Activated CD8-positive, alpha-beta T cell treated with anti-CD3 and anti-CD28 coated beads for 36 hours (primary cell): ENCODE data around the gene KNTC1. TPM values are rescaled to one million over a fixed set of nuclear protein-coding genes. Genes with fewer than 3 reads are reported as not detected.
A peak's percentile ranks its signal among the peaks of the same experiment; 100 is the strongest.

Source experiments
- ATAC-seq: fragments of 200-7000 bp; cut with Tn5 transposase; one replicate; pipeline ENCODE4 v1.10.0; 2021; ENCODE audit warnings: mild to moderate bottlenecking, moderate library complexity
- CTCF ChIA-PET: fragments of 350-600 bp; sonication (Branson Sonifier 250); formaldehyde crosslinking; loops from one replicate; lab custom pipeline; 2021; ENCODE audit warnings: antibody characterized with exemption; lab: Charles Lee
- POLR2A ChIA-PET: fragments of 350-600 bp; sonication (Branson Sonifier 250); formaldehyde crosslinking; loops from one replicate; lab custom pipeline; 2021; ENCODE audit warnings: antibody characterized with exemption; lab: Charles Lee
- DNase-seq: peaks from one replicate; pipeline ENCODE4 v3.0.0-alpha.2; 2020
- H3K27ac Mint-ChIP-seq: one replicate; pipeline ENCODE4 v1.8.0; 2021; ENCODE audit warnings: mild to moderate bottlenecking, mixed read lengths
- H3K27me3 Mint-ChIP-seq: one replicate; pipeline ENCODE4 v1.8.0; 2021; ENCODE audit warnings: mixed read lengths
- H3K36me3 Mint-ChIP-seq: one replicate; pipeline ENCODE4 v1.8.0; 2021; ENCODE audit warnings: low read depth, mixed read lengths
- H3K4me1 Mint-ChIP-seq: one replicate; pipeline ENCODE4 v1.8.0; 2021; ENCODE audit warnings: low read depth, mixed read lengths
- H3K4me3 Mint-ChIP-seq: one replicate; pipeline ENCODE4 v1.8.0; 2021; ENCODE audit warnings: mild to moderate bottlenecking, moderate library complexity, mixed read lengths
- H3K9me3 Mint-ChIP-seq: one replicate; pipeline ENCODE4 v1.8.0; 2021; ENCODE audit warnings: mixed read lengths
- CTCF ChIP-seq: fragments of 200-600 bp; IDR thresholded peaks from one replicate; pipeline ENCODE4 v1.8.0; 2022; ENCODE audit warnings: antibody characterized with exemption, mild to moderate bottlenecking
- intact Hi-C: fragments of 100-400 bp; cut with micrococcal nuclease; formaldehyde crosslinking; loops from one replicate; pipeline ENCODE4 v1.10.0; 2022
- total RNA-seq, 2 experiments: library from RNA; stranded (reverse); gene quantifications; one replicate each; pipeline ENCODE4 v1.2.3, GENCODE V29; 2021

The KNTC1 gene
- total RNA-seq, 2 experiments from 2014 or later, result 128 to 129 TPM

GRCh38 chr12:122499991-122500684 lies 26.9 kb upstream of the KNTC1 start:
- DNase-seq (peak; percentile 73), ATAC-seq (peak; percentile 1)
- CTCF ChIA-PET, result interaction anchor here (1.1 to 2.6 kb wide), 10 partner anchors 9 to 144 kb away, joined by 3 to 16 read pairs (median 4); no protein-coding TSS in a partner anchor
- Mint-ChIP-seq H3K4me3 (peak overlapping the region; percentile 99), H3K4me1 (peaks cover 30% of the 10 kb centered on the region), H3K36me3 (peaks cover 51% of the 10 kb centered on the region), H3K9me3 (no peaks in the 10 kb centered on the region), H3K27me3 (no peaks in the 10 kb centered on the region), H3K27ac (peak overlapping the region; percentile 97)
- intact Hi-C loops, result no loop called here
- POLR2A ChIA-PET, result interaction anchor here (0.6 to 9.1 kb wide), 25 partner anchors 9 to 1598 kb away, joined by 3 to 179 read pairs (median 4); partner anchors contain the start of genes DENR, KNTC1, MPHOSPH9 and RSRC2
- TF ChIP-seq CTCF, result no peak

DNA sequence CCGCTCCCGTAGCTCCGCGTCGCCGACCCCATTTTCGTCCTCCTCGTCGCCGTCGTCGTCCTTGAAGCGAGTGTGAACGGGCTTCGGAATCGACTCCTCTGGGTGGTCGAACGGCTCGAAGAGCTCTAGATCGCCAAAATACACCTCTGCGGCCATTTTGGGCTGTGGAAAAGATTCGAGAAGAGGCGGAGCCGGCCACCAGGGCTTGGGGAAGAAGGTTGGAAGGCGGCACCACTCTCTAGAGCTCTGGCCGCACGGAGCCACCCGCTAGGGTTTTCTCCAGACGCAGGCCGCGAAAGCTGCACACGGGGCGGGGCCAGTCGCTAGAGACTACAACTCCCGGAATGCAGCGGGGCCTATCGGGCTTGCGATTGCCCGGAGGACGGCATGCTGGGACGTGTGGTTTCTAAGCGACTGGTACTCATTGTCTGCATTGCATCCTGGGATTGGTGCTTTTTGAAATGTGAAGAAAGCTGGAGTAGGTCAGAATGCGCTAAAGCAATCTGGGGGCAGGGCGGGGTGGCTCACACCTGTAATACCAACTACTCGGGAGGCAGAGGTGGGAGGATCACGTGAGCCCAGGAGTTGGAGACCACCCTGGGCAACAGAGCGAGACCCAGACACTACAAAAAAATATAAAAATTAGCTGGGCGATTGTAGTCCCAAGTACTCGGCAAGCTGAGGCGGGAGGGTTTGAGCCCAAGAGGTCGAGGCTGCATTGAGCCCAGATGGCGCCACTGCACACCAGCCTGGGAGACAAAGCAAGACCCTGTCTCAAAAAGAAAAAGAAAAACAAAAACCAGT lies 26.2 kb upstream of the KNTC1 start, which contains the start of gene ZCCHC8:
Gene ZCCHC8, minus strand, starts transcription at position 248 of the 804 bp plus-strand sequence. Its CDS starts 92 bp downstream, at position 156.
- ChIA-PET CTCF (interaction anchor here (0.8 to 2.6 kb wide), 14 partner anchors 10 to 164 kb away, joined by 3 to 16 read pairs (median 4); no protein-coding TSS in a partner anchor), POLR2A (interaction anchor here (0.6 to 9.1 kb wide), 27 partner anchors 9 to 700 kb away, joined by 3 to 179 read pairs (median 4); partner anchors contain the start of genes CLIP1, DENR, KNTC1 and RSRC2)
- H3K36me3 Mint-ChIP-seq, result peaks cover 51% of the 10 kb centered on the region
- H3K27me3 Mint-ChIP-seq, result no peaks in the 10 kb centered on the region
- H3K4me3 Mint-ChIP-seq, result peak within 1 kb of the TSS; percentile 99
- H3K27ac Mint-ChIP-seq, result peak within 1 kb of the TSS; percentile 97
- no peak for TF ChIP-seq CTCF
- H3K9me3 Mint-ChIP-seq, result no peaks in the 10 kb centered on the region
- ATAC-seq (peak; percentile 97), DNase-seq (peak; percentile 99)
- intact Hi-C loops, result no loop called here
- peaks cover 30% of the 10 kb centered on the region for H3K4me1 Mint-ChIP-seq

GRCh38 chr12:122501489-122501989 lies 25.5 kb upstream of the KNTC1 start:
- Mint-ChIP-seq H3K27ac (peak overlapping the region; percentile 97), H3K4me1 (peaks cover 29% of the 10 kb centered on the region), H3K36me3 (peaks cover 55% of the 10 kb centered on the region), H3K4me3 (peak overlapping the region; percentile 99), H3K9me3 (no peaks in the 10 kb centered on the region), H3K27me3 (no peaks in the 10 kb centered on the region)
- TF ChIP-seq CTCF, result no peak
- no peak for DNase-seq
- ChIA-PET CTCF (interaction anchor here (0.8 to 2.6 kb wide), 12 partner anchors 10 to 165 kb away, joined by 3 to 16 read pairs (median 4); no protein-coding TSS in a partner anchor), POLR2A (interaction anchor here (0.6 to 9.1 kb wide), 17 partner anchors 11 to 523 kb away, joined by 3 to 179 read pairs (median 5); partner anchors contain the start of genes CLIP1, DENR, KNTC1 and RSRC2)
- ATAC-seq, result no peak
- intact Hi-C loops, result no loop called here

- Mint-ChIP-seq H3K4me1 (peaks cover 24% of the 10 kb centered on the region), H3K4me3 (no peak overlapping the region), H3K27ac (peak overlapping the region; percentile 52), H3K27me3 (no peaks in the 10 kb centered on the region), H3K9me3 (no peaks in the 10 kb centered on the region), H3K36me3 (peaks cover 58% of the 10 kb centered on the region)
- TF ChIP-seq CTCF, result no peak
- ChIA-PET CTCF (interaction anchor here (0.8 to 1.3 kb wide), 3 partner anchors 8 to 32 kb away, joined by 3 to 4 read pairs (median 3); no protein-coding TSS in a partner anchor), POLR2A (interaction anchor here (0.7 to 9.1 kb wide), 4 partner anchors 10 to 291 kb away, joined by 3 to 179 read pairs (median 55); partner anchors contain the start of genes KNTC1 and RSRC2)
- intact Hi-C loops, result no loop called here
- ATAC-seq, result no peak
- DNase-seq, result no peak
Measured at GRCh38 chr12:122503147-122503751, 23.8 kb upstream of the KNTC1 start.
